ENCODE measurements around the gene SOCS2.

DNA sequence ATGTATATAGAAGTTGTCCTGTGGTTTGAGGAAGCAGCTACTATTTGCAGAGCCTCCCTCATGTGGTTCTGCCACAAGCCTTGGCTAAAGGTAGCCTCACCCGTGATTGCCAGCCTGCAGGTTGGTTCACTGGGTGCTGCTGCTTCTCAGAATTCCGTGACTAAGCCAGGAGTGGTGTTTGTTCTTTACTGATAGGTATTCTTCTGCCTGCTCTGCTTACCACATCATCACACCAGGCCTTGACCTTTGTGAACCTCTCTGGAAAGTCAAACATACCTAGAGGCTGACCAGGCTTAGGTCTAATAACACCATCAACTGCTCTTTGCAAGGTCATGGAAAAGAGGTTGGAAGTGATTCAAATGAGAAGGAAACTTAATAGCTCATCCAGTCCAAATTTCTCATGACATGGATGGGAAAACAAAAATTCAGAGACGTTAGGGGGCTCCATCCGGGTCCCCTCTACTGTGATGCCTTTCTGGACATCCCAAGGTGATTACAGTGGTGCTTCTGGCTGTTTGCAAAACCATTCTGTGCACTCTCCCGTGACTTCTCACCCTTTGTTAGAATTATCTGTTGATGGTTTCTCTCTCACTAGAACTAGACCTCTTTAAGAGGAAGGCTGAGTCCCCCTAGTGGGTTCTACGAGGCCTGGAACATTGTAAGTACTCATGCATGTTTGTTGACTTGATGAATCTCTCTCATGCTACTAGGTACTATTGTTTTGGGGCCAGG is 8.5 kb upstream of the SOCS2 start:
- TF ChIP-seq POLR2AphosphoS5 (IDR thresholded peaks at IDR 0.05; ENCODE audit: low read depth, low read length) (no peak), FOXP2 (optimal IDR thresholded peaks at IDR 0.05; ENCODE audit: borderline replicate concordance, extremely low read depth, extremely low read length, insufficient read depth) (no peak), TAF1 (IDR thresholded peaks at IDR 0.05; ENCODE audit: borderline replicate concordance, insufficient read depth, low read length) (no peak), SIN3A (IDR thresholded peaks at IDR 0.05; ENCODE audit: borderline replicate concordance, insufficient read depth, low read length) (no peak)

All from PFSK-1 (cell line).